ENCODE measurements around the gene C11orf54. TPM values are rescaled to one million over a fixed set of nuclear protein-coding genes. Genes with fewer than 3 reads are reported as not detected.

The C11orf54 gene
- total RNA-seq, result 10 to 100 TPM; 42.8 to 96.0 (median 48.0) TPM
- long read RNA-seq, donor 1, full-length matches to known transcripts, result 41 of 54 reads
- long read RNA-seq, donor 1, partial matches to known transcripts, result 6 of 54 reads
- long read RNA-seq, donor 1, other reads (novel, unspliced or antisense), result 7 of 54 reads
- long read RNA-seq, donor 2, transcript C11orf54-202 (9 exons, 1,733 nt), result major isoform, 20 of 37 reads
- long read RNA-seq, donor 2, partial matches to known transcripts, result 7 of 37 reads
- long read RNA-seq, donor 2, other reads (novel, unspliced or antisense), result 4 of 37 reads

DNA sequence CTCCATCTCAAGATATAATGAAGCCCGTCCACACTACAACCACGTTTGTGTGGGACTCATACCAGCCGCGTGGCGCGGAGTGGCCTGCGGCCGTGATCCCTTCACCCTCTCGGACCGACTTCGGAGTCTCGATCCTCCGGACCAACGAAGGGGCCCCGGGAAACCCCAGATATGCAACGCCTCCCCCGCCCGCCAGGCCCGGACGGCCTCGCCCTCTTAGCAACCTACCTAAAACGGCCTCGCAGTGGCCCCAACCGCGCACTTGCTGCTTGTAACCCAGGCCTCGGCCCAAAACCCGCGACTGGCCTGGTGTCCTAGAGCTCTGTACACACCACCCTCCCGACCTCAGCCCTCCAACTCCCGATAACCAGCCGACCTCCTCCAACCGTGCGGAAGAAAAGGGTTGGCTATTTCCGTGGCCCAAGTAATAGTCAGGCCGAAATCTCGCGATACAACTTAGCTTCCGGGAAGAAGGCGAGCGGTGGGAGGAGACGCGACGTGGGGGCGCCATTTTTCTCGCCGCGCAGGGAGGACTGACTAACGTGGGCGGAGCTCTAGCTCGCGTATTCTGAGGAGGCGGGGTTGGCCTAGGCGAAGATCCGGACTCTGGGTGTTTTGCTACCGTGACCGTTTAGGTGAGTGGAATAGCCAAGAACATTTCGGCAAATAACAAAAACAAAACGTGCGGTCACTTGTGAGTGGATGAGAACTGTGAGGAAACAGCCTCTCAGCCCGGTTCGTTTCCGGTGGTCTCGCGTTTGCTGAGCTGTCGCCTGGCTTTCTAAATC lies at the start of gene C11orf54, which contains the start of gene TAF1D:
TSS of gene C11orf54 (plus strand) at position 579 of the 788 bp plus-strand sequence. CDS start 5,722 bp downstream, outside the sequence.
TSS of gene TAF1D (minus strand) at position 402 of the 788 bp plus-strand sequence. CDS start 2,191 bp downstream, outside the sequence.
- peaks cover 4% of the 10 kb centered on the region for H3K36me3 ChIP-seq (ENCODE audit: low read depth)
- H3K4me3 ChIP-seq, result peak within 1 kb of the TSS; percentile 69
- ATAC-seq (peak; percentile 95), DNase-seq (peak; percentile 97 to 99 (median 98))
- H3K4me1 ChIP-seq (ENCODE audit: low read depth), result peaks cover 34% of the 10 kb centered on the region
- intact Hi-C loops (cut with DNase I, micrococcal nuclease), result no loop called here
- no peaks in the 10 kb centered on the region for H3K9me3 ChIP-seq
- TF ChIP-seq, protein P1, sequence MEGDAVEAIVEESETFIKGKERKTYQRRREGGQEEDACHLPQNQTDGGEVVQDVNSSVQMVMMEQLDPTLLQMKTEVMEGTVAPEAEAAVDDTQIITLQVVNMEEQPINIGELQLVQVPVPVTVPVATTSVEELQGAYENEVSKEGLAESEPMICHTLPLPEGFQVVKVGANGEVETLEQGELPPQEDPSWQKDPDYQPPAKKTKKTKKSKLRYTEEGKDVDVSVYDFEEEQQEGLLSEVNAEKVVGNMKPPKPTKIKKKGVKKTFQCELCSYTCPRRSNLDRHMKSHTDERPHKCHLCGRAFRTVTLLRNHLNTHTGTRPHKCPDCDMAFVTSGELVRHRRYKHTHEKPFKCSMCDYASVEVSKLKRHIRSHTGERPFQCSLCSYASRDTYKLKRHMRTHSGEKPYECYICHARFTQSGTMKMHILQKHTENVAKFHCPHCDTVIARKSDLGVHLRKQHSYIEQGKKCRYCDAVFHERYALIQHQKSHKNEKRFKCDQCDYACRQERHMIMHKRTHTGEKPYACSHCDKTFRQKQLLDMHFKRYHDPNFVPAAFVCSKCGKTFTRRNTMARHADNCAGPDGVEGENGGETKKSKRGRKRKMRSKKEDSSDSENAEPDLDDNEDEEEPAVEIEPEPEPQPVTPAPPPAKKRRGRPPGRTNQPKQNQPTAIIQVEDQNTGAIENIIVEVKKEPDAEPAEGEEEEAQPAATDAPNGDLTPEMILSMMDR (IDR thresholded peaks at IDR 0.05), result no peak

DNA sequence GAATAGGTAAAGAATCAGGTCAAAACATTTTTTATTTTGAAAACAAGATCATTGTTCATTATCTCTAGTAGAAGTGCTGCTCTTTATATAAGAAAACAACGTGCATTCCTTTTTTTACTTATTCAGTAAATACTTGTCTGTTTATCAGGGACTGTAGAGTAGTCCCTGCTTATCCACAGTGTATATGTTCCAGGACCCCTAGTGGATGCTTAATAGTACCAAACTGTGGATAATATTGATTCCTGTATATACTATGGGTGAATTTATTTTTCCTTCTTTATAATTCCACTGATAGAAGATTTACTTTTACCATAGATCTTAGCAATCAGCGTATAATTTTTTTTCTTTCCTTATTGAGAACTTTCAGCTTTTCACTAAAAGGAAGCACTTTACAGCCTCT lies 47.4 kb upstream of the C11orf54 start:
- TF ChIP-seq, protein P1 (IDR thresholded peaks at IDR 0.05), result no peak
- Histone ChIP-seq H3K4me1 (ENCODE audit: low read depth) (no peaks in the 10 kb centered on the region), H3K9me3 (no peaks in the 10 kb centered on the region), H3K4me3 (no peak overlapping the region), H3K36me3 (ENCODE audit: low read depth) (no peaks in the 10 kb centered on the region)
- no peak for ATAC-seq
- no peak for DNase-seq
- intact Hi-C loops (cut with DNase I, micrococcal nuclease), result no loop called here

DNA sequence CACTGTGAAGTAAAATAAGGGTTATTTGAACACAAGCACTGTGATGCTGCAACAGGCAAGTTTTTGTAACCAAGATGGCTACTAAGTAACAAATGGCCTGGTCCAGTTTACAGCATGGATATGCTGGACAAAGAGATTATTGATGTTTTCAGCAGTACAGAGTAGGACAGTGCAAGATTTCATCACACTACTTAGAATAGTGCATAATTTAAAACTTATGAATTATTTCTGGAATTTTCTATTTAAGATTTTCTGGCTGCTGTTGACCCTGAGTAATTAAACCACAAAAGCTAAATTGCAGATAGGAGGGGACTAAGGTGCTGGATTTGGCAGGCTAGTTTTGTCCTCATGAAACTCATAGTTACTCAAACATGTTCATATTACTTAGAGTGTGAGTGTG lies 46.9 kb upstream of the C11orf54 start:
- DNase-seq (no peak), ATAC-seq (no peak)
- Histone ChIP-seq H3K9me3 (no peaks in the 10 kb centered on the region), H3K4me1 (ENCODE audit: low read depth) (no peaks in the 10 kb centered on the region), H3K36me3 (ENCODE audit: low read depth) (no peaks in the 10 kb centered on the region), H3K4me3 (no peak overlapping the region)
- intact Hi-C loops (cut with DNase I, micrococcal nuclease), result no loop called here
- TF ChIP-seq, protein P1 (IDR thresholded peaks at IDR 0.05), result no peak

DNA sequence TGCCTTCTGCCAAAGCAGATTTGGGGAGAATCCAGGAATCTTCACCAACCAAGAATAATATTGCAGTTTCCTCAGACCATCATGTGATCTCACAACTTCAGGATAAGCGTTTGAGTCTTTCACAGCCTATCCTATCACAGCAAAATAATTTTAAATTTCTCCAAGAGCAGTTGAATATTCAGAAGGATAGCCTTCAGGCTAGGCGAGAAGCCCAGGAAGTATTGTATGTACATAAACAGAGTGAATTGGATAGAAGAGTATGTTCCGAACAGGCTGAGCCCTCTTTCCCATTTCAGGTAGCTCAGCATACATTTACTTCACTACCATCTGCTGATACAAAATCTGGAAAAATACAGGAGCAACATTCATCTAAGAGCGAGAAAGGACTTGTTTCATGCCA lies 43.9 kb upstream of the C11orf54 start:
- Histone ChIP-seq H3K4me3 (no peak overlapping the region), H3K36me3 (ENCODE audit: low read depth) (no peaks in the 10 kb centered on the region), H3K4me1 (ENCODE audit: low read depth) (no peaks in the 10 kb centered on the region), H3K9me3 (no peaks in the 10 kb centered on the region)
- no peak for ATAC-seq
- DNase-seq, result no peak
- TF ChIP-seq, protein P1 (IDR thresholded peaks at IDR 0.05), result no peak
- intact Hi-C loops (cut with DNase I, micrococcal nuclease), result no loop called here

DNA sequence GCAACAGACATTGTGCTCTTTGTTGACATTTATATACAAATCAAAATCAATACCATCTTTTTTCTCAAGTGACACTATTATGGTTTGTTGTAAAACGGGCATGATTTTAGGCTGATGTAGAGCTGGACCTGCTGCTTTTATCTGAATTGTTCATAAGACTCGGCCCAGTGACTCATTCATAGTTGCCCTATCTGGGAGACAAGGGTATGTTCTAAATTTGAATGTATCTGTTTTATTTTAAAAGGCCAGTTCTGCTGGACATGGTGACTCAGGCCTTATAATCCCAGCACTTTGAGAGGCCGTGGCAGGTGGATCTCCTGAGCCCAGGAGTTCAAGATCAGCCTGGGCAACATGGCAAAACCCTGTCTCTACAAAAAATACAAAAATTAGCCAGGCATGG lies 40.6 kb upstream of the C11orf54 start:
- no peak for ATAC-seq
- Histone ChIP-seq H3K4me3 (no peak overlapping the region), H3K9me3 (no peaks in the 10 kb centered on the region), H3K4me1 (ENCODE audit: low read depth) (no peaks in the 10 kb centered on the region), H3K36me3 (ENCODE audit: low read depth) (no peaks in the 10 kb centered on the region)
- TF ChIP-seq, protein P1 (IDR thresholded peaks at IDR 0.05), result no peak
- intact Hi-C loops (cut with DNase I, micrococcal nuclease), result no loop called here
- no peak for DNase-seq

All from mucosa of descending colon (tissue), 3 donors.